Gastroesophageal sphincter (tissue), 3 donors: ENCODE results near the gene RRAS.

Experiments
- EP300 ChIP-seq: sonication (generic); formaldehyde crosslinking; IDR thresholded peaks from one replicate; pipeline ENCODE4 v1.6.1; 2017; ENCODE audit warnings: antibody characterized with exemption, mild to moderate bottlenecking
- POLR2A ChIP-seq, 2 donors: fragments of 450-650 bp; IDR thresholded peaks; one replicate each; pipeline ENCODE4 v1.6.1; 2017; ENCODE audit warnings: antibody characterized with exemption in 2 of 2, mild to moderate bottlenecking in 2 of 2, moderate library complexity in 1 of 2
- POLR2AphosphoS5 ChIP-seq: sonication (generic); formaldehyde crosslinking; IDR thresholded peaks from one replicate; pipeline ENCODE4 v1.6.1; 2017; ENCODE audit warnings: antibody characterized with exemption
- TF ChIP-seq, protein P1 (sequence below), 4 experiments: fragments of 200-600 bp in 2 of 4; fragments of 450-650 bp in 2 of 4; sonication (generic) in 1 of 4; IDR thresholded peaks; one replicate each; pipeline ENCODE4 v1.5.1; 2017 to 2019; ENCODE audit warnings: antibody characterized with exemption in 4 of 4, mild to moderate bottlenecking in 2 of 4, moderate library complexity in 2 of 4

DNA sequence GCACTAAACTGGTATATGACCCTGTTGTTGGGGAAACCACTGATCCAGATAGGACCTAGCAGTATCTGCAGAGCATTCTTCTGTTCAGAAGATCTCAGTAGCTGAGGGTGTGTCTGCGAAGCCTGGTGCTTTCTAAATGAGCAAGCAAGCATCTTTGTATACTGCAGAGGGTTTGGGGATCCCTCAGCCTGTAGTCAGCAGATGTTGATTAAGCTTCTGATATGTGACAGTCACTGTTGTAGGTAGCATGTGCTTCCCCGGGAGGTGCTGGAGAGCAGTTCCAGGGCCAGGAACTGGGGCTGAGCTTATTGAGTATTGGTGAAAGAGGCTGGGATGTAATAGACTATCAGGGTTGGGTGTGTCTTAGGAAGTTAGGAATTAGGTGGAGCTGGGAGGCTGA is 3.5 kb upstream of the RRAS start:
- TF ChIP-seq, protein P1, sequence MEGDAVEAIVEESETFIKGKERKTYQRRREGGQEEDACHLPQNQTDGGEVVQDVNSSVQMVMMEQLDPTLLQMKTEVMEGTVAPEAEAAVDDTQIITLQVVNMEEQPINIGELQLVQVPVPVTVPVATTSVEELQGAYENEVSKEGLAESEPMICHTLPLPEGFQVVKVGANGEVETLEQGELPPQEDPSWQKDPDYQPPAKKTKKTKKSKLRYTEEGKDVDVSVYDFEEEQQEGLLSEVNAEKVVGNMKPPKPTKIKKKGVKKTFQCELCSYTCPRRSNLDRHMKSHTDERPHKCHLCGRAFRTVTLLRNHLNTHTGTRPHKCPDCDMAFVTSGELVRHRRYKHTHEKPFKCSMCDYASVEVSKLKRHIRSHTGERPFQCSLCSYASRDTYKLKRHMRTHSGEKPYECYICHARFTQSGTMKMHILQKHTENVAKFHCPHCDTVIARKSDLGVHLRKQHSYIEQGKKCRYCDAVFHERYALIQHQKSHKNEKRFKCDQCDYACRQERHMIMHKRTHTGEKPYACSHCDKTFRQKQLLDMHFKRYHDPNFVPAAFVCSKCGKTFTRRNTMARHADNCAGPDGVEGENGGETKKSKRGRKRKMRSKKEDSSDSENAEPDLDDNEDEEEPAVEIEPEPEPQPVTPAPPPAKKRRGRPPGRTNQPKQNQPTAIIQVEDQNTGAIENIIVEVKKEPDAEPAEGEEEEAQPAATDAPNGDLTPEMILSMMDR (IDR thresholded peaks at IDR 0.05) = no peak
- TF ChIP-seq POLR2A (IDR thresholded peaks at IDR 0.05) (no peak), EP300 (no peak), POLR2AphosphoS5 (no peak)
